Mucosa of rectum (tissue), 2 donors: ENCODE measurements around the gene DNAH17.

Experiments
- H3K27ac ChIP-seq, 2 donors: one replicate each; pipeline ENCODE4 v1.7.0; 2013; ENCODE audit warnings: inconsistent platforms in 2 of 2, low read depth in 2 of 2, low read length in 2 of 2
- H3K27me3 ChIP-seq, 2 donors: one replicate each; pipeline ENCODE4 v1.7.0; 2013; ENCODE audit warnings: low read length in 2 of 2; ENCODE audit not compliant: control insufficient read depth in 2 of 2, insufficient read depth in 2 of 2
- H3K36me3 ChIP-seq, 2 donors: one replicate each; pipeline ENCODE4 v1.7.0; 2013; ENCODE audit warnings: low read length in 2 of 2; ENCODE audit not compliant: control insufficient read depth in 2 of 2, insufficient read depth in 2 of 2
- H3K4me1 ChIP-seq, 2 donors: one replicate each; pipeline ENCODE4 v1.7.0; 2013; ENCODE audit warnings: low read length in 2 of 2, mild to moderate bottlenecking in 1 of 2; ENCODE audit not compliant: control insufficient read depth in 2 of 2, insufficient read depth in 2 of 2
- H3K4me3 ChIP-seq, 2 donors: one replicate each; pipeline ENCODE4 v1.7.0; 2013; ENCODE audit warnings: low read length in 2 of 2
- H3K9ac ChIP-seq, 2 donors: one replicate each; pipeline ENCODE4 v1.7.0; 2013; ENCODE audit warnings: low read length in 2 of 2, low read depth in 1 of 2, mild to moderate bottlenecking in 1 of 2
- H3K9me3 ChIP-seq, 2 donors: one replicate each; pipeline ENCODE4 v1.7.0; 2013; ENCODE audit warnings: low read length in 2 of 2; ENCODE audit not compliant: control insufficient read depth in 2 of 2
- donor health status: healthy.
- donor health status: Normal muscosa, but diverticular disease.

Gene DNAH17

GRCh38 chr17:78591263-78591671 is 14.1 kb upstream of the DNAH17 start:
- H3K27me3 ChIP-seq, result no peaks in the 10 kb centered on the region
- H3K27ac ChIP-seq, result no peak overlapping the region
- no peaks in the 10 kb centered on the region for H3K9me3 ChIP-seq
- no peak overlapping the region for H3K4me3 ChIP-seq
- H3K9ac ChIP-seq, result no peak overlapping the region
- peaks cover 5 to 6% of the 10 kb centered on the region in 2 donors for H3K4me1 ChIP-seq
- no peaks in the 10 kb centered on the region for H3K36me3 ChIP-seq

- no peak overlapping the region for H3K9ac ChIP-seq
- no peak overlapping the region for H3K27ac ChIP-seq
- peaks cover 5 to 6% of the 10 kb centered on the region in 2 donors for H3K4me1 ChIP-seq
- no peak overlapping the region for H3K4me3 ChIP-seq
- H3K27me3 ChIP-seq, result no peaks in the 10 kb centered on the region
- no peaks in the 10 kb centered on the region for H3K36me3 ChIP-seq
- H3K9me3 ChIP-seq, result no peaks in the 10 kb centered on the region
These were observed 12.7 kb upstream of the DNAH17 start for GRCh38 chr17:78589885-78590284.

GRCh38 chr17:78589031-78589675 is 12.0 kb upstream of the DNAH17 start:
- Histone ChIP-seq H3K4me3 (no peak overlapping the region), H3K4me1 (peaks cover 5 to 6% of the 10 kb centered on the region in 2 donors), H3K27me3 (no peaks in the 10 kb centered on the region), H3K36me3 (no peaks in the 10 kb centered on the region), H3K9me3 (no peaks in the 10 kb centered on the region), H3K27ac (no peak overlapping the region), H3K9ac (no peak overlapping the region)

- H3K4me1 ChIP-seq, result peaks cover 5 to 6% of the 10 kb centered on the region in 2 donors
- H3K9ac ChIP-seq, result no peak overlapping the region
- no peaks in the 10 kb centered on the region for H3K27me3 ChIP-seq
- H3K9me3 ChIP-seq, result no peaks in the 10 kb centered on the region
- H3K27ac ChIP-seq, result no peak overlapping the region
- H3K4me3 ChIP-seq, result no peak overlapping the region
- no peaks in the 10 kb centered on the region for H3K36me3 ChIP-seq
These were observed 11.2 kb upstream of the DNAH17 start for GRCh38 chr17:78588258-78589030.

DNA sequence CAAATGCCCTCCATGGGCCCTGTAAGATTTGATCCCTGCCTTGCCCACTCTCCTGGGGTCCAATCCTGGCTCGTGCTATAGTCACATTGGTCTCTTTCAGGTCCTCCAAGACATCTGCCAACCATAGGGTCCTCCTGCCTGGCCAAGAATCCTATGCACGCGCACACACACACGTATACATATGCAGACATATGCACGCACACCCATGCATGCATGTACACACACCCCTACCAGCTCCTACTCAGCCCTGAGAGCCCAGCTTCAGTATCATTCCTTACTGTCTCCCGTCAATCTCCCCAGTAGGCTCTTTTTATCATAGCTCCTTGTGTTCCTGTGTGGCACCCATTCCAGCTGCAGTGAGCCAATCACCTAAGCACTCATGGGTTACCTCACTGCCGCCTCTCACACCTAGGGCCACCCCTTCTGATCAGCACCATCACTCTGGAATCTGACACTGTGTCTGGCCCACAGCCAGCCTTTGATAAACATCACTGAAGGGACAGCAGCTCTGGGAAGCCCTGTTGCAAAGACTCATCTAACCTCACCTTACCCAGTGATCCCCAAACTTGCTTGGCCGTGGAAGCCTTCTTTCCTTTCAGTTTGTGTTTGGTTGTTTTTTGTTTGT is 7.9 kb upstream of the DNAH17 start:
- Histone ChIP-seq H3K9ac (no peak overlapping the region), H3K4me1 (no peaks in the 10 kb centered on the region), H3K27me3 (no peaks in the 10 kb centered on the region), H3K9me3 (no peaks in the 10 kb centered on the region), H3K27ac (no peak overlapping the region), H3K4me3 (no peak overlapping the region), H3K36me3 (no peaks in the 10 kb centered on the region)

- Histone ChIP-seq H3K9ac (no peak overlapping the region), H3K27ac (no peak overlapping the region), H3K9me3 (no peaks in the 10 kb centered on the region), H3K27me3 (no peaks in the 10 kb centered on the region), H3K4me3 (no peak overlapping the region), H3K4me1 (no peaks in the 10 kb centered on the region), H3K36me3 (no peaks in the 10 kb centered on the region)
These were observed 5.9 kb upstream of the DNAH17 start for GRCh38 chr17:78583091-78583490.

GRCh38 chr17:78581304-78581703 is 4.1 kb upstream of the DNAH17 start:
- no peaks in the 10 kb centered on the region for H3K9me3 ChIP-seq
- no peaks in the 10 kb centered on the region for H3K36me3 ChIP-seq
- no peak overlapping the region for H3K4me3 ChIP-seq
- H3K4me1 ChIP-seq, result no peaks in the 10 kb centered on the region
- H3K9ac ChIP-seq, result no peak overlapping the region
- no peaks in the 10 kb centered on the region for H3K27me3 ChIP-seq
- no peak overlapping the region for H3K27ac ChIP-seq

- H3K36me3 ChIP-seq, result no peaks in the 10 kb centered on the region
- H3K9ac ChIP-seq, result no peak overlapping the region
- H3K9me3 ChIP-seq, result no peaks in the 10 kb centered on the region
- H3K27me3 ChIP-seq, result no peaks in the 10 kb centered on the region
- H3K27ac ChIP-seq, result no peak overlapping the region
- H3K4me1 ChIP-seq, result no peaks in the 10 kb centered on the region
- no peak overlapping the region for H3K4me3 ChIP-seq
These were observed 3.1 kb upstream of the DNAH17 start for GRCh38 chr17:78580277-78580804.

DNA sequence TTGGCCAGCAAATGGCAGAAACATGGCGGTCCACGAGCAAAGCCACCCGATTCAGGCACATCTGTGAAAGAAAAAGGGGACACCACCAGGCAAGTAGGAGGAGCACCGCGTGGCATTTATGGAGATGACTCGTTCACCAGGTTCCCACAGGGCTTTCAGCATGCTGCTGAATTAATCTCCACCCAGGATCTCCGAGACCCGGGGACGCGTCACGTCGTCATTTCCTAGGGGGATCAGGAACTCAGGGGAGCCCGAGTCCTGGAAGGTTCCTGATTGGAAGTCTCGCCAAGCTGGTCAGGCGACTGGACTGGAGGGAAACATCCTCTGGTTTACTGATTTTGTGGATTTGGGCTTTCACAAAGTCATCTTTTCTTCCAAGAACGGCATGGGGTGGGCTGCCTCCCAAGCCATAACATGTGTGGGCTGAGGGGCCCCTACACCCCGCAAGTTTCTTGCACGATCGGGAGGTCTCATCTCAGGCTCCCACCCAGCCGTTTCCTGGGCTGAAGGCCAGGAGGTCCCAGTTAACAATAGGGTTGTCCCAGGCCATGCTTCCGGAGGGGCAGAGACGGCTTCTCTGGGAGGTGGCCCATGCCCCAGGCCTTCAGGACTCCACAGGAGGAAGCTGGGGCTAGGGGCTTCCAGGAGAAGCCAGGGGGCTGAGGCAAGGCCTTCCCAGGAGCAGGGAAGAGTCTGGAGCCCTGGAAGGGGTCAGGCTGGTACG is 645 bp downstream of the DNAH17 start:
- Histone ChIP-seq H3K4me1 (no peaks in the 10 kb centered on the region), H3K27ac (no peak overlapping the region), H3K27me3 (no peaks in the 10 kb centered on the region), H3K4me3 (no peak overlapping the region), H3K9ac (no peak overlapping the region), H3K36me3 (no peaks in the 10 kb centered on the region), H3K9me3 (no peaks in the 10 kb centered on the region)
